Astrocyte (in vitro differentiated cells and primary cell): ENCODE data around the gene CEACAM1.

ENCODE experiments used
- CTCF ChIP-seq: IDR thresholded peaks from 2 replicates; pipeline ENCODE4 v1.5.1; 2011; ENCODE audit warnings: low read depth, mild to moderate bottlenecking, inconsistent platforms, low read length, moderate library complexity; ENCODE audit not compliant: insufficient read depth
- EZH2 ChIP-seq: IDR thresholded peaks from 2 replicates; pipeline ENCODE4 v1.6.1; 2012; ENCODE audit warnings: mild to moderate bottlenecking, low read length, inconsistent platforms; ENCODE audit not compliant: insufficient read depth

GRCh38 chr19:42494321-42494720 lies 34.0 kb downstream of the CEACAM1 start:
- TF ChIP-seq EZH2 = no peak
- TF ChIP-seq CTCF = no peak
